Measurements from ENCODE around the gene STIP1.
"Not testable (repeated sequence)": the region's sequence is repeated elsewhere in the genome, so short reads cannot be mapped to it uniquely, and the experiment has no call there.

STIP1 gene

GRCh38 chr11:64161037-64161436 is 24.9 kb upstream of the STIP1 start:
- no peak for DNase-seq

- not testable (repeated sequence) for DNase-seq
Measured at GRCh38 chr11:64162769-64163168, 23.2 kb upstream of the STIP1 start.

DNA sequence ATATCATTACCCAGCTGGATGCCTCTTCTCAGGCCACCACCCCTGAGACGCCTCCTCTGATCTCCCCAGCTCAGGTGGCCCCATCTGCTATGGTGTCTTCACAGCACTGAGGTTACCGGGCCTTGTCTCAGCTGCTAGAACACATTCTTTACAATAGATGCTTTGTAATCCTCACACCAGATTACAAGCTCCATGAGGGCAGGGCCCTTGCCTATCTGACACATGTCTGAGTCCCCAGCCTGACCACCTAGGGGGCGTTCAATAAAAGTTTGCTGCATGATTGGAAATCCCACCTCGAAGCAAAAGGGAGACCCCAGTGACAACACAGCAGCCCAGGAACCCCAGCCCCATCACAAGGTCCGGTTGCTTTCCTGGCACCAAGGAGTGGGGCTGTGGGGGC is 22.0 kb upstream of the STIP1 start:
- DNase-seq: no peak

- DNase-seq: peak; percentile 32 to 56
Measured at GRCh38 chr11:64164392-64165312, 21.3 kb upstream of the STIP1 start.

- peak in 1 of 2 experiments; percentile 22 for DNase-seq
Measured at GRCh38 chr11:64165481-64165841, 20.5 kb upstream of the STIP1 start.

DNA sequence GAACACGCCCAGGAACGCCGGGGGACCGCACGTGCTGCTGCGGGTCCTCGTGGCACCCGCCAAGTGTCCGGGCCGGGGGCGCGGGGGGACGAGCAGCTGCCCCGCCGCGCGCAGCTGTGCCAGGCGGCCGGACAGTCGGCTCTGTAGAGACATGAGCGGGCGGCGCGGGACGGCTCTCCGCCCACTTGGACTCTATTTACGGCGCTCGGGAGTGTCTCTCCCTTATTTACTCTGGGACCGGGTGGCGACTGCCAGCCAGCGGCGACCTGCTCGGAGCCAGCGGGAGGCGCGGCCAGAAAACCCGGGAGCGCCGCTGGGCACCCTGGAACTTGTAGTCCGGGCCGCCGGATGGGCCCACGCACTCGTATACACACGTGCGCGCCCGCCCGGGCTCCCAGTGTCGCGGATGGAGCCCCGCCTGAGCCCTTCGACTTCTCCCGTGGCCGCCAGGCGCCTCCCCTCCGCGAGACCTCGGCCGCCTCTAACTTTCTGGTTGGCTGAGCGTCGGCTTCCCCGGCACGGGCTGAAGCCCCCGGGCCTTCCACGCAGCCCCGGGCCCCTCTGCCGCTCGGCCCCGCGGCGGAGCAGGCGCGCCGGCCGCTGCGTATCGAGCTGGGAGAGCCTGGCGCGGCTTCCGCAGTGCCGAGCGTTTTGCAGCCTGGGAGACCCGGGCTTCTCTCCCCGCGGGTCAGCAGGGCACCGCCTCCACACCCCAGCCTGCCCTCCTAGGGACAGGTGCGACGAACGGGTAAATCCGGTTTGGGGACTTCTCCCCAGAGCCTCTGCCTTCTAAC is 19.9 kb upstream of the STIP1 start, which contains the start of gene MACROD1:
TSS of gene MACROD1 (minus strand) at position 272 of the 794 bp plus-strand sequence. CDS start at position 153, 119 bp downstream.
- DNase-seq: peak; percentile 68 to 80

GRCh38 chr11:64170419-64170818 is 15.6 kb upstream of the STIP1 start:
- DNase-seq: no peak

- no peak for DNase-seq
Measured at GRCh38 chr11:64173616-64174355, 12.2 kb upstream of the STIP1 start.

- no peak for DNase-seq
Measured at GRCh38 chr11:64176751-64177150, 9.2 kb upstream of the STIP1 start.

DNA sequence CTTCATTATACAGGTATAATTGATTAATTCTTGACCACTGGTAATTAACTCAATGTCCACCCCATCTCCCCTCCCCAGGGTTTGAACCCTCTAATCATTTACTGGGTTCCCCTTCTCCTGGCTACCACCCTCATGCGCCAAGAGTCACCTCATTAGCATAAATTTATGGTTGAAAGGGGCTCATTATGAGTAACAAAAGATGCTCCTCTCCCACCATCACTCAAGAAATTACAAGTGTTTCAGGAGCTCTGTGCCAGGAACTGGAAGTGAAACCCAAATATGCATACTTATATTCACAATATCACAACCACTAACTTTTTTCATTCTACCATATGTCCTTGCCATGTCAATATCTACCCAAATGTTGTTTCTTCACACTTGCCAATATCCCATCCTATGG is 7.8 kb upstream of the STIP1 start:
- no peak for DNase-seq

DNA sequence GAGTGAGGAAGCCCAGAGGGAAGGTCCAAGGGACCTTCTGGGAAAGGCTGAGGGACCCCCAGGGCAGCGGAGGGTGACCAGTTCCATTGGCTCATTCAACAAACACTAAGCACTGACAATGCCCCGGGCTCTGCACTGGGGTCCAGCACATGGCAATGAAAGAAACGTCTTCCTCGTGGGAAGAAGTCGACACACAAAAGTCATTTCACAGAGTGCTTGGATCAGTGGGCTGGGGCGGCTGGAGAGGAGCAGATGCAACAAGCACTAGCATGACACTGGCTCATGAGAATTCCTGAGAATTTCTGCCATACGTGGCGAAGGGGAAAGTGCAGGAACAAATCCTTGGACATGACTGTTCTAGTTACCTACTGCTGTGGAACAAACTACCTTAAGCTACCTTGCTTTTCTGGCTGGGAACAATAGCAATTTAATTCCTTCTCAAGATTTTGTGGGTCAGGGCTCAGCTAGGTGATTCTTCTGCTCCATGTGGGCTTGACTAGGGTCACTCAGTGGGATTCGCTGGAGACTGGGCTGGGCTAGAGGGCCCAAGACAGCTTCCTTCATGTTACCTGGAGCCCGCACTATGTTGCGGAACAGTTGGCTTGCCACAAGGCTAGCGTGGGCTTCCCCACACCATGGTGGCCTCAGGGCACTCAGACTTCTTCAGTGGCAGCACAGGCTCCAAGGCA is 6.9 kb upstream of the STIP1 start:
- no peak for DNase-seq

- DNase-seq: peak; percentile 89 to 95
Measured at GRCh38 chr11:64180891-64181290, 5.1 kb upstream of the STIP1 start.

DNA sequence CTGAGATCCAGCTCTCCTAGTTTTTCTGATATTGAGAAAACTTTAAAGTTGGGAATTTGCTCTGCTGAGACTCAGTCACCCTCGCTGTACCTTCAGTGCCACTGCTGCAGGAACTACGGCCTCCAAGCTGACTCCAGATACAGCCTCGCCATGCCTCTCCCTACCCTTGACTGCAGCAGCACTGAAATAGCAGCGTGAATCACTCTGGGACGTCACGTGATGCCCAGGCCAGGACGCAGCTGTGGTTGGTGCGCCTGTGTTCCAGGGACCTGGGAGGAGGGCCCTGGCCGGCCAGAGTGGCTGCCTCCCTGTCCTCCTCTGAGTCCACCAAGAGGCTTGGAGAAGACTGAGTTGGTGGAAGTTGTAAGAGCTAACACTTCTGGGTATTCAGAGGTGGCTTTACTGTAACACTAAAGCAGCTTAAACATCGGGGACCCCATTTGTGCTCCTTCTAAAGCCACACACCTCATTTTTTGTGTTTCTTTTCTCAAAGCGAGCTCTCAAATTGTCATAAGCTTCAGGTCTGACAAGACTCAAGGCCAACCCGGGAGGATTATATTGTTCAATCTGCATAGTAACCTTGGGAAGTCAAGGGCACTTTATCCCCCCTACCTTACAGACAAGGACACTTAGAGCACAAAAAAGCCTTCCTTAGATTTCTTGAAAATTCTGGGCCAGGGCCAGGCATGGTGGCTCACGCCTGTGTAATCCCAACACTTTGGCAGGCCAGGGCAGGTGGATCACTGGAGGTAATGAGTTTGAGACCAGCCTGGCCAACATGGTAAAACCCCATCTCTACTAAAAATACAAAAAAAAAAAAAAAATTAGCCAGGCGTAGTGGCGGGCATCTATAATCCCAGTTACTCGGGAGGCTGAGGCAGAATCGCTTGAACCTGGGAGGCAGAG is 4.2 kb upstream of the STIP1 start:
- peak; percentile 65 to 85 for DNase-seq

DNA sequence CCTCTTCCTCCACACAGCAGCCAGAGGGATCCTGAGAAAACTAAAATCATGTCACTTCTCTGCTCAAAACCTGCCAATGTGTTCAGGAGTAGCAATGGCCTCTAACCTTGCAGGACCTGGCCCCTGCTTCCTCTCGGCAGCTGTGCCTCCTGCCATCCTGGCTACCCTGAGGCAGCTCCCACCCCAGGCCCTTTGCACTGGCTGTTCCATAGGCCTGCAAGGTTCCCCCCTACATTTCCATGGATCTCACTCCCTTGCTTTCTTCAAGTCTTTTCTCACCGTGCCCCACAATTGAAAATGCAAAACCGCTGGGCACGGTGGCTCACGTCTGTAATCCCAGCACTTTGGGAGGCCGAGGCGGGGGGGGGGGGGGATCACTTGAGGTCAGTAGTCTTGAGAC is 2.1 kb upstream of the STIP1 start:
- no peak for DNase-seq

GRCh38 chr11:64185175-64185692 is 737 bp upstream of the STIP1 start:
- peak; percentile 48 to 60 for DNase-seq

GRCh38 chr11:64186492-64187165 is 658 bp downstream of the STIP1 start:
- no peak for DNase-seq

- DNase-seq: no peak
Measured at GRCh38 chr11:64192434-64192833, 6.5 kb downstream of the STIP1 start.

DNA sequence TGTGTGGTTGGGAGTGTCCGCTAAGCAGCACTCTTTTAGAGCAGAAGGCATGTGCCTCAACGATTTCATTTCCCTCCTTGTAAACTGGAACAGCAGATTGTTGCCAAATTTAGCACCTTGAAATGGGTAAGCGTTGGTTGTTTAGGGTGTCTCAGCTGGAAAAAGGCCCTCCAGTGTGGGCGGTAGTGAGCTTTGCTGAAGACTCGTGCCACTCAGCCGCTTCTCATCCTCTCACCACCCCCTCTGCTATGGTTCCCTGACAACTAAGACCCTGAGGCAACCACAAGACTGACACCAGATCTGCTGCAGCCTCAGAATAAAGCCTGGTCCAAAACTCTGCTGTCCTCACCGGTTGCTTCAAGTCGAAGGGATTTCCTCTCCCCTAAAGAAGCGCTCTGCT is 10.7 kb downstream of the STIP1 start:
- DNase-seq: no peak

DNA sequence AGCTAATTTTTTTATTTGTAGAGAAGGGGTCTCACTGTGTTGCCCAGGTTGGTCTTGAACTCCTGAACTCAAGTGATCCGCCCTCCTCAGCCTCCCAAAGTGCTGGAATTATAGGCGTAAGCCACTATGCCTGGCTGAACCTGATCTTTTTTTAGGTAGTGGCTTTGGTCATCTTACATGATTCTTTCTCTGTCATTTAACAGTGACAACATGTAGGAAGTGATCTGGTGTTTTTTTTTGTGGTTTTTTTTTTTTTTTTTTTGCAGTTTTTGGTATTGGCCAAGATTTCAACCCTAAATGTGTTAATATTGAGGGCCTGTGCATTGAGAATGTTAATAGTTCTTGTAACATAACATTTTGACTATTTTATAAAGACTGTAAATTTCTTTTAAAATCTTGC is 12.5 kb downstream of the STIP1 start:
- DNase-seq: no peak

GRCh38 chr11:64201543-64201942 is 15.6 kb downstream of the STIP1 start:
- DNase-seq: no peak

GRCh38 chr11:64202992-64203391 is 17.0 kb downstream of the STIP1 start:
- DNase-seq: no peak

Measured in NCI-H524 (cell line).